ENCODE measurements around the gene TCF12.
"Not testable (repeated sequence)": the region's sequence is repeated elsewhere in the genome, so short reads cannot be mapped to it uniquely, and the experiment has no call there.

The TCF12 gene

DNA sequence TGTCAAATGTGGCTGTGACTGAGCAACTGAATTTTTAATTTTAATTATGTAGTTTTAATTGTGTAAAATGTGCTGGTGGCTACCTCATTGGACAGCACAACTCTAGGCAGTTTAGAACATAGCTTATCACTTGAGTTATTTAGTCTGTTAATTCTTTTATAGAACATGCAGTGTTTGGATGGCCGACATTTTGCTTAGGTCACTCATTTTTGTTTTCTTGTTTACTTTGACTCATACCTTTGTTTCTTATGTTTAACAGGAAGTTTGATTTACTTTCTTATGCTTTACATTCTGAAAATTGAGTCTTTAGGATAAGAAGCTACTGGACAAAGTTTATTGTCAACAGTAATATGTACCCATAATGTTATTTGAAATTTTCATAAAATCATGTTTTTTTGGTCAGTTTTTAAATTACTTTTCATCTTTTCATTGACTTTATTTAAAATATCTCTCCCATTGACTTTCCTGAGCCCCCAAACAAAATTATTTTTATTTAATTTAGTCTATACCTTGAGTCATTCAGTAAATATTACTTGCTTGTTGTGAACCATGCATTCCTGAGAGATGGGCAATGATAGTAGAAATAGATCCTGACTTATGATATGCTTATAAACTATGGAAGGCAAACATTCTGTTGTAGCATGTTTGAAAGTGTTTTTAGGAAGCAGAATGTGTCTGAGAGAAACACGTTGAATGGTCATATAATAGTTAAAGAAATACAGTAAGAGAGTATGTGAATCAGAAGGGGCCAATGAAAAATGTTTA, 60.6 kb downstream of the TCF12 start:
- no peak for DNase-seq (ENCODE audit: low spot score)

DNA sequence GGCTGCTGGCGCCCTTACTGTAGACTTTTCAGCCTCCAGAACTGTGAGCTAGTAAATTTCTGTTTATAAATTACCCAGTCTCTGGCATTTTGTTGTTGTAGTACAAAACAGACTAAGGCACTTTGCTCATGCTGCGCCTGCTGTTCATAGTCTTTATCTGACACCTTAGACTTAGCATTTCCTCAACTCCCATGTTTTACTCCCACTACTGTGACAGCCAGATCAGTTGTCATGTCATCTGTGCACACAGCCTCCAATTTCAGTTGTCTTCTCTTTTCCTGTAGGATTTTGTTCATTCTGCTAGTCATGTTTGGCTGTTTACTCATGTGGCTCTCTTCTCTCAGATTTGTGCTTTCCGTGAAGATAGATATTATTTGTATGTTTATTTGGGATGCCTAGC, 62.0 kb downstream of the TCF12 start:
- DNase-seq (ENCODE audit: low spot score), result no peak

DNA sequence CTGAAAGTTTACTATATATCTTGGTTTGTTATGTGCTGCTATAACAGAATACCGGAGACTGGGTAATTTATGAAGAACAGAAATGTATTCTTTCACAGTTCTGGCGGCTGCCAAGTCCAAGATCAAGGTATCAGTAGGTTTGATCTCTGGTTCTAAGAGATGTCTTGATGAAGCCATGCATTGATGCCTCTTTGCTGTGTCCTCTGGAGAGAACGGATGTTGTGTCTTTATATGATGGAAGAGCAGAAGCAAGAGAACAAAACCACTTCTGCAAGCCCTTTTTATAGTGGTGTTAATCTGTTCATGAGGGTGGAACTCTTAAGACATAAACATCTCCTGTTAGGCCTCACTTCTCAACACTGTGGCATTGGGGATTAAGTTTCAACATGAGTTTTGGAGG, 62.7 kb downstream of the TCF12 start:
- DNase-seq (ENCODE audit: low spot score), result no peak

DNA sequence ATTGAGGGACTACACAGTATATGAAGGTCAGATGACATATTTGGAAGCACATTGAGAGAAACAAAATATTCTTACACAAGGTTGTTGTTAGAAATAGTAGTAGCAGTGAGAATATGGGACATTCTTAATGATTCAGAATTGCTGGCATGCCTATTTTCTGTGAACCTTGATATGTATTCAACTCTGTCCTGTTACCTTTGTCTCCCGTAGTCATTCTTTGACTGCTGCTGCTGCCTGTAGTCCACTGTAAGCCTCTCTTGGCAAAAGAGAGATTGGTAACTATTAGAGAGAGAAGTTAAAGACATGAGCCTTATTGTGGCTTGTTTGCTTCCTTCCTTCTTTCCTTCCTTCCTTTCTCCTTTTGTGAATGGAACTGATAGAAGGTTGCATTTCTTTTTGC, 64.5 kb downstream of the TCF12 start:
- DNase-seq (ENCODE audit: low spot score), result no peak

DNA sequence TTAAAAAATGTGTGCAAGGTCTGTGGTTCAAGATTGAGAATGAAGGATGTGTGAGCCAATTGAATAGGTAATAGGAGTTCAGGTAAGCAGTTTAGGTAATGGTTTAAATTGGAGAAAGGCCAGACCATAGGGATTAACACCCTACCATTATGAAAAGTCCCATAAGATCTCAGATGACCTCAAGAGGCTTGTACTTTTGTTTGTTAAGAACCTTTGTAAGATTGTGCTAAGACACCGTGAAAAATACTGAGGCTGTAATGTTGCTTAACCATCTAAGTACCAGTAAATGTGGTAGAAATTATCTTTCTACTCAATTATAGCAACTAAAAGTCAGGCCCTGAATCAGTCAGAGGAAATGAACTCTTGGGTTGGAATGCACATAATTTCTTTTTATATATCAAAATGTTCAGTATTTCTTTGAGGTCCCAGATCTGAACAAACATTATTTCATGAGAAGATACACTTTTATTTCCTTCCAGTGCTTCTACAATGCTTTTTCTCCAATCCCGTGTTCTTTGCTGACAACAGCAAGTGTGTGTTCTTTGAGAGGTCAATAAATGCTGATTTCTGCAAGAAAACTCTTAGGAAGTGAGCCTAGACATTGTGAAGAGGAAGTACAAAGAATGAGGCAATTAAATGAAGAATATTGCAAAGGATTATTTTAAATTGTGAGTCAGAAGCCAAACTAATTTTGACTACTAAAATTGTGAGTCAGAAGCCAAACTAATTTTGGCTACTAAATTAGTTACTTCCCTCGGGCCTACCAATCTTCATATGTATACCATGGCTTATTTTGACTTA, 66.4 kb downstream of the TCF12 start:
- DNase-seq (ENCODE audit: low spot score), result no peak

DNA sequence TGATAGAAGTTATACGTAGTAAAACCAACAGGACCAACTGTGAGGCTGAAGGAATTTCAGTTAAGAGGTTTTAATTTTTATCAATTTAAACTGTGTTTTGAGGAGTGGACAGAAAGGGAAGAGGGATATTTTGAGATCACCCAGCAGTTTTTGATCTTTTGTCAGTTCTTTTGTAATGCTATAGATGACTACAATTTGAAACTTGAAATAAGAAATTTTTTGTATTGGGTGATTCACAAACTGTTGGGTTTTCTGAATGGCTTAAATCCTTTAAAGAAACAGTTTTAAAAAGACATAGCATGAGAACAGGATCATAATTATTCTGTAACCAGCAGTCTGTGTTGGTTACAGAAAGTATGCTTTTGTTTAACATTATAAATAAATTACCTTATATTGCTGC, 67.4 kb downstream of the TCF12 start:
- DNase-seq (ENCODE audit: low spot score), result no peak

DNA sequence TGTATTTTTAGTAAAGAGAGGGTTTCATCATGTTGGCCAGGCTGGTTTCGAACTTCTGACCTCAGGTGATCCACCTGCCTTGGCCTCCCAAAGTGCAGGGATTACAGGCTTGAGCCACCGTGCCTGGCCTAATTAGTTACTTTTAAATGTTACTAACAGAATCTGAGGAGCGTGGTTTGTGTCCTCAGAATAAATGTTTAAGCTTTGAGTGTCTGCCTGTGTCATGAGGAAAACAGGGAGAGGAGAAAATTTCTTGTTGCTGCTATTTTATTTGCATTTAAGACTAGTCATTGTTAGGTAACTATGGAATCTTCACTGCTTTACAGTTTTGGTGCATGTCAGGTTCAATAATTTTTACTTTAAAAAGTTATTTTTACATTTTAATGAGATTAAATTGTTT, 68.8 kb downstream of the TCF12 start:
- DNase-seq (ENCODE audit: low spot score), result no peak

DNA sequence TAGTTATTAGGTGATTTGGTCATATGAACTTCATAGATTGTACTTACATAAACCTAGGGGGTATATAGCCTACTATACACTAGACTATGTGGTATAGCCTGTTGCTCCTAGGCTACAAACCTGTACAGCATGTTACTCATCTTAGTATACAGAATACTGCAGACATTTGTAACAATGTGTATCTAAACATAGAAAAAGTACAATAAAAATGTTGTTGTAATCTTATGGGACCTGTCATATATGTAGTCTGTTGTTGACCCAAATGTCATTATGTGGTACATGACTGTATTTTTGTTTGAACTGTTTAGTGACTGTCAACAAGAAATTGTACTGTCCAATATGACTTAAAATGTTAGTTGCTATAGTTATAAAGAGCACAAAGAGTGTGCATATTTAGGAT, 69.8 kb downstream of the TCF12 start:
- no peak for DNase-seq (ENCODE audit: low spot score)

DNA sequence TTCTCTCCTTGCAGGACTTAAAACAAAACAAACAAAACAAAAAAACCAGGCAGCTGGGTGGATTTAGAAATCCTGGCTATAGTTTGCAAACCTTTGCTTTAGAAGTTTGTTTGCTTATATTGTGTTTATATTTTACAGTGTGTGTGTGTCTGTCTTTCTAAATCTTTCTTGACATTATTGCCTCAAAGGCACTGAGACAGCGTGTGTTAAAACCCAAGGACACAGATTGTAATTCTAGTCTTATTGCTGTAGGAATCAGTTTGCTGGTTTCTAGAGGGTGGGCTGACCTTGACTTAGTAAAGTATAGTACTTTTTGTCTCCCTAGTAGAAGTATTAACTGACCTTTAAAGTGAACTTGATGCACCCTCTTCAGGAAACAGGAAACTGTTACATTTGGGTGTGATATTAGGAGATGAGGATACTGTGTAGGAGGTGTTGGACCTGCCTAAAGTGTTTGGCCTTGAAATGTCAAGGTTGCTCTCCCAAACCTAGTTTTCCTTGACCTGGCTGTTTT, 71.0 kb downstream of the TCF12 start:
- DNase-seq (ENCODE audit: low spot score), result no peak

DNA sequence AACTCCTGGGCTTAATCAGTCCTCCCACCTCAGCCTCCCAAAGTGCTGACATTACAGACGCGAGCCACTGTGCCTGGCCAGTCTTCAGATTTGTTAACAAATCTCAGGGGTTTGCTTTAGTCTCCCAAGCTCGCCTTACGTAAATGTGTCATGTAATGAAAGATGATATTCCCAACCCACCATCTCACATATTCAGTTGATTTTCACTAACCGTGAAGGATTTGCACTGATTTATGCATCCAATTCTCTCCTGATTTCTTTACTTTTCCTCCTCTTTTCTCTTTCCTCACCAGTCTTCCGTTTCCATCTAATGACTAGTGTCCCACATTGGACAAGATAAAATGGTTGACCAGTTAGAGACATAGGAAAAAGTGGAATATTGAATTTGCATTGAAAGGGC, 72.6 kb downstream of the TCF12 start:
- no peak for DNase-seq (ENCODE audit: low spot score)

DNA sequence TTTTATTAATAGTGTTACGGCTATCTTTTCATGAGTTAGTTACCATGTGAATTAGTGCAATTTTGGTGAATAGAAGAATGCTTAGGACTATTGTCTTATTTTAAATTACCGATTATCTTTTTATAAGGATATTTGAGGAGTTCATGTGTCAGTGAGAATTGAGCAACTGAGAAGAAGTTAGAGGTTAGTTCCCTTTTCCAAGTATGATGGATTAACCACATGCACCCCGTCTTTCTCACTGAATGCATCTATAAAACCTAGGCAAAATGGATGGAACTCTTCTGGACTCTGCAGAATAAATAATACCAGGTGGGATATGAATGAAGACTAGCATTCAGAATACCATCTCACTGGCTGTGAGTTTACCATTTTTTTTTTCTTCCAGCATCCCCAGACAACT, 74.3 kb downstream of the TCF12 start:
- no peak for DNase-seq (ENCODE audit: low spot score)

DNA sequence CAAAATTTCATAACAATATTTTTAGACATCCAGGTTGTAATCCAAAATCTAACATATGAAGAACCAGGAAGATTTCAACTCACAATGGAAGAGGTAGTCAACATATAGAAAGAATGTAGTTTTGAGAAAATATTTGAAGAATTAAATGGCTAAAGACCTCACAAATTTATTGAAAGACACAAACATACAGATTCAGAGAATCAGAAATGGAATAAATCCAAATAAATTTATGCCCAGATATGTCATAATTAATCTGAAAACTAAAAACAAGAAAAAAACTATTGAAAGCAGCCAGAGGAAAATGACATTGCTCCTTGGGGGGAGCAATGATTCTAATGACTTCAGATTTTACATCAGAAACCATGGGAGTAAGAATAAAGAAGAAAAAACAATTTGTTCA, 75.8 kb downstream of the TCF12 start:
- no peak for DNase-seq (ENCODE audit: low spot score)

DNA sequence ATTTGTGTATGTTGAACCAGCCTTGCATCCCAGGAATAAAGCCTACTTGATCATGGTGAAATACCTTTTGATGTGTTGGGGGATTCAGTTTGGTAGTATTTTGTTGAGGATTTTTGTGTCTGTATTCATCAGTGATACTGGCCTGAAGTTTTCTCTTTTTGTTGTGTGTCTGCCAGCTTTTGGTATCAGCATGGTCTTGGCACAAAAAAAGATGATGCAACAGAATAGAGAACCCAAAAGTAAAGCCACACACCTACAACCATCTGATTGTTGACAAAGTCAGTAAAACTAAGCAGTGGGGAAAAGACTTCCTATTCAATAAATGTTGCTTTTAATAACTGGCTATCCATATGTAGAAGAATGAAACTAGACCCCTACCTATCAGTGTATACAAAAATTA, 77.6 kb downstream of the TCF12 start:
- no peak for DNase-seq (ENCODE audit: low spot score)

DNA sequence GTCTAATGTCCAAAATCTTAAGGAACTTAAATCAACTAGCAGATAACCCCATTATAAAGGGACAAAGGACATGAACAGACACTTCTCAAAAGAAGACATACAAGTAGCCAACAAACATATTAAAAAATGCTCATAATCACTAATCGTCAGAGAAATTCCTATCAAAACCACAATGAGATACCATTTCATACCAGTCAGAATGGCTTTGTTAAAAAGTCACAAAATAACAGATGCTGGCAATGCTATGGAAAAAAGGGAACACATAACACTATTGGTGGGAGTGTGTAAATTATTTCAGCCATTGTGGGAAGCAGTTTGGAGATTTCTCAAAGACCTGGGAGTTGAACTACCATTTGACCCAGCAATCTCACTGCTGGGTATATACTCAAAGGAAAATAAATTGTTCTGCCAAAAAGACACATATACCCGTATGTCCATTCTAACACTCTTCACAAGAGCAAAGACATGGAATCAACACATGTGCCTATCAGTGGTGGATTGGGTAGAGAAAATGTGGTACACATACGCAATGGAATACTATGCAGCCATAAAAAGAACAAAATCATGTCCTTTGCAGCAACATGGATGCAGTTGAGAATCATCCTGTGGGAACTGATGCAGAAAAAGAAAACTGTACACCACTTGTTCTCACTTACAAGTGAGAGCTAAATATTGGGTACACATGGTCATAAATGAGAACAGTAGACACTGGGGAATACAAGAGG, 78.5 kb downstream of the TCF12 start:
- DNase-seq (ENCODE audit: low spot score), result no peak

DNA sequence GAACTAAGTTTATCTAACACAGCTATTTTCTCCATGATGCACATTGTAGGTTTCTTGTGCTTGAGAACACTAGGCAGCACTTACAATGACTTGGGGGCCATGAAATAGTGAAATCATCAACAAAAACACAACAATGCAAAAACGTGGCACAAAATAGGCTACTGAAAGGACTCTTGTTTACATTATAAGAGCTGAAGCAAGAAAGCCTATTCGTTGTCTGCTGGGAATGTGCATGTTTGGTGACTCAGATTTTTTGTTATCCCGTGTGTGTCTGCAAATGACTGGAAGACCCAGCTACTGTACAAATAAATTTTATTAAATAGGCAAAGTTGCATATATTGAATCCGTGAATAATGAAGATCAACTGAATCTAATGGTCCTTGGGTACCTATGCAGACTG, 85.0 kb downstream of the TCF12 start:
- peak; percentile 53 for DNase-seq (ENCODE audit: low spot score)

DNA sequence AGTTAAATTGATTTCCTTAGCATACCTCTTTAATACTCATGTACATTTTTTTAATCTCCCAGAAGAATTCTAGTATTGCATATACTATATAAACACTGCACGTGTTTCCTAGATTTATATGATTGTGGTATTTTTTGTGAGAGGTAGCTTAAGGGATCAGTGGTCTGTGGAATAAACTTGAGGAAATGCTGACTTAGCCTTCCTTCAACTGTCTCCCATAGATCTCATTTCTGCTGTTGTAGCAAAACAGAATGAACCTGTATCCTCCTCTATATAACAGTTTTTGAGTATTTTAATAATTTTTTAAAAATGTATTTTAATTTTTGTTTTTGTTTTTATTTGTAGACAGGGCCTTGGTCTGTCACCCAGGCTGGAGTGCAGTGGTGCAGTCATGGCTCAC, 86.8 kb downstream of the TCF12 start:
- DNase-seq (ENCODE audit: low spot score), result no peak

DNA sequence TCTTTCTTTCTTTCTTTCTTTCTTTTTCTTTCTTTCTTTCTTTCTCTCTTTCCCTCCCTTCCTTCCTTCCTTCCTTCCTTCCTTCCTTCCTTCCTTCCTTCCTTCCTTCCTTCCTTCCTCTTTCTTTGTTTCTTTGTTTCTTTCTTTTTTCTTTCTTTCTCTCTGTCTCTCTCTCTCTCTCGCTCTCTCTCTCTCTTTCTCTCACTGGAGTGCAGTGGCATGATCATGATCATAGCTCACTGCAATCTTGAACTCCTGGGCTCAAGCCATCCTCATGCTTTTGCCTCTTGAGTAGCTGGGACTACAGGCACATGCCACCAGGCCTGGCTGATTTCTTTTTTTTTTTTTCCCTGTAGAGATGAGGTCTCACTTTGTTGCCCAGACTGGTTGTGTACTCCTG, 89.4 kb downstream of the TCF12 start:
- not testable (repeated sequence) for DNase-seq (ENCODE audit: low spot score)

DNA sequence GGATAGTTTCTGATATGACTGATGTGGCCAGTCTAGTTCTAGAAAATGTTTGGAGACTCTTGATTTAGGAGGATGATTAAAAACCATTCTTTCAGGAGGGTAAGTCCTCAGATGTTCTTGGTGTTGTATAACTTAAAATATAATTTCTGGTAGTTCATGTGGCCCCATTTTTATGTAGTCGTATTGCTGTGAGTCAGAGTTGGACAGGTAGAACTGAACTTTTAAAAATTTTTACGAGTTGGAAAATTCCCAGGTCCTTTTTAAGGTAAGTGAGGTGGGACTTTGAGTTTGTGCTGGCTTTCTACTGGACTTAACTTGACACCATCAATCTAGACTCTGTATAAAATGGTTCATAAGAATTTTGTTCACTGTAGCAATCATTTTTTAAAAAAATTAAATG, 92.3 kb downstream of the TCF12 start:
- DNase-seq (ENCODE audit: low spot score), result no peak

DNA sequence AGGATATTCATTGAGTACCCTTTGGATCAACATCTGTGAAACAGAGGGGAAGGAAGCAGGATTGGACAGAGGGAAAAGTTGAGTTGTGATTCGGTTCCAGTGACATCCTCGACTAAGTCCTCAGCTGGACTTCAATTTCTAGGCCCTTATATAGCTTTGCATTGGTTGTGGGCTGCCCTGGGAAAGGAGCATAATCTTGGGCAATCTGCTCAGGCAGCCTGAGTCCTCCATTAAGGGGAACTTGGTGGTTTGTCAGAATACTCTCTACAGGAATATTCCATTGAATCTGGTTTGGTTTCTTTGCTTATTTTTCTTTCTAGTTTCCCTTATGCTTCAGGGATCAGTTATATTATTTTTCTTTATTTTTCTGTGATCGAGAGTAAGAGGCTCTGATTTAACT, 94.1 kb downstream of the TCF12 start:
- no peak for DNase-seq (ENCODE audit: low spot score)

DNA sequence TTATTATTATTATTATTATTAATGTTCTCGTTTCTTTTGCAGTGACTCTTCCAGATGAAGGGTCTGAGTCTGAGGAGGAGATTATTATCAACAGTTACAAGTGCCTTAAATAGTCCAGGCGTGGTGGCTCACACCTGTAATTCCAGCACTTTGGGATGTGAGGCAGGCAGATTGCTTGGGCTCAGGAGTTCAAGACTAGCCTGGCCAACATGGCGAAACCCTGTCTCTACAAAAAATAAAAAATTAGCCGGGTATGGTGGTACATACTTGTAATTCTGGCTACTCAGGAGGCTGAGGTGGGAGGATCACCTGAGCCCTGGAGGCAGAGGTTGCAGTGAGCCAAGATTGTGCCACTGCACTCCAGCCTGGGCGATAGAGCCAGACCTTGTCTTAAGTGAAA, 96.5 kb downstream of the TCF12 start:
- DNase-seq (ENCODE audit: low spot score), result not testable (repeated sequence)

DNA sequence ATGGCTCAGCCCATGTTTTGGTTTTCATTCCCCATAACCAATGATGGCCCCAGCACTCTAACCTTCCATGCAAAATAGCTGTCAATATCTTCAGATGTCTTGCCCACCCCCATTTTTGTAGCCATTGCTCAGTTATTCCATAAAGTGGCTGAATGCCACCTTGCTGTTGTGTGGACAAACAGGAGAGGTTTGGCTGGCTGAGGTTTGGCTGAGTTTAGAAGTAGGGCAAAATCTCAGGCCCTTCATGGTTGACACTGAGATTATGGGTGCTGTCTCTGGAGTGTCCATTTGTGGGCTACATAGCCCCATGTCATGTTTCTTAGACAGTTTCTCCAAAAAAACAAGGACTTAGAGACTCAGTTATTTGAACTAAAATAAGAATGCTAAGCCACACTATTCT, 96.9 kb downstream of the TCF12 start:
- DNase-seq (ENCODE audit: low spot score), result no peak

DNA sequence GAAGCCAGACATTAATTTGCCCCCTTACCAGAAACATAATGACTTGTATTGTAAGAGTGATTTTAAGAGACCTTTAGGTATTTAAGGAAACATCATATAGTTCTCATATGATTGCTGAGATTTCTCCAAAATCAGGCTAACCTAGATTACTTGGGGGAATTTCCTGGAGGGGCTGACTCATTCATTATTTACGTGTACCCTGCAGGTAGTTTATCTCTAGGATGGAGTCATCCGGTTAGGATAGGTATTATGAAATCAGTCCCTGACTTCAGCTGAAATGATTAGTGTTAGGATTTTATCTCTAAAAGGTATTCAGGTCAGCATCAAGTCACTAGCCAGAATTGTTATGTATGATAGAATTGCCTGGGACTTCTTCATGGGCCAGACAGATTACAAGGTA, 97.5 kb downstream of the TCF12 start:
- DNase-seq (ENCODE audit: low spot score), result no peak

DNA sequence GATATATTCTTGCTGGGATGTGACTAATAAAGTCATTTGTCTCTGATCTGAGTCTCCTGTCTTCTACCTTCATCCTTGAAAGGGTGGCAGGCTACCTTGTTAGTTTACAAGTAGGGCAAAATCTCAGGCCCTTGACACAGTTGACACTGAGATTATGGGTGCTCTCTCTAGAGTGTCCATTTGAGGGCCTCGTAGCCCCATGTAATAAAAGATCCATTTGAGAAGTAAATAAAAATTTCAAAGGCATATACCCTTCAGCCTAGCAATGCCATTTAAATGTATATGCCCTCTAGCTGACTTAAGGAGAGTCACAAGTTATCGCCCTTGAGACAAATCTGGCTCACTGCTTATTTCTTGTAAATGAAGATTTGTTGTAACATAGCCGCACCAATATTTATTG, 98.6 kb downstream of the TCF12 start:
- DNase-seq (ENCODE audit: low spot score), result no peak
